HG03342 (cell line): ENCODE results near the gene TMEM240.
"Not testable (repeated sequence)": the region's sequence is repeated elsewhere in the genome, so short reads cannot be mapped to it uniquely, and the experiment has no call there.

Experiments used
- ATAC-seq: cut with Tn5 transposase; IDR thresholded peaks from one replicate; pipeline ENCODE4 v1.9.1; 2021; ENCODE audit warnings: mild to moderate bottlenecking, moderate library complexity; ENCODE audit not compliant: unreplicated experiment

The TMEM240 gene

DNA sequence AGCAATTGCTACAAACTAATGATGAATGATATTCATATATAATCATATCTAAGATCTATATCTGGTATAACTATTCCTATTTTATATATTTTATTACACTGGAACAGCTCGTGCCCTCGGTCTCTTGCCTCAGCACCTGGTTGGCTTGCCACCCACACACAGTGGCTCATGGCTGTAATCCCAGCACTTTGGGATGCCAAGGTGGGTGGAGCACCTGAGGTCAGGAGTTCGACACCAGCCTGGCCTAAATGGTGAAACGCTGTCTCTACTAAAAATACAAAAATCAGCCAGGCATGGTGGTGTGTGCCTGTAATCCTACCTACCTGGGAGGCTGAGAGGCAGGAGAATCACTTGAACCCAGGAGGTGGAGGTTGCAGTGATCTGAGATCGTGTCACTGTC lies 34.6 kb downstream of the TMEM240 start:
- not testable (repeated sequence) for ATAC-seq

DNA sequence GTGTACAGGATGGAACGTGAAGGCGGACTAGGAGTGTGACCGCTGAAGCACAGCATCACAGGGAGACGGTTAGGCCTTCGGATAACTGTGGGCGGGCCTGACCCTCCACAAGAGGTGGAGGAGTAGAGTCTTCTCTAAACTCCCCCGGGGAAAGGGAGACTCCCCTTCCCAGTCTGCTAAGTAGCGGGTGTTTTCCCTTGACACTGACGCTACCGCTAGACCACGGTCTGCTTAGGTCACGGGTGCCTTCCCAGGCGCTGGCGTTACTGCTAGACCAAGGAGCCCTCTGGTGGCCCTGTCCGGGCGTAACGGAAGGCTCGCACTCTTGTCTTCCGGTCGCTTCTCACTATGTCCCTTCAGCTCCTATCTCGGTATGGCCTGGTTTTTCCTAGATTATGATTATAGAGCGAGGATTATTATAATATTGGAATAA lies 35.0 kb downstream of the TMEM240 start:
- ATAC-seq = peak; percentile 46

DNA sequence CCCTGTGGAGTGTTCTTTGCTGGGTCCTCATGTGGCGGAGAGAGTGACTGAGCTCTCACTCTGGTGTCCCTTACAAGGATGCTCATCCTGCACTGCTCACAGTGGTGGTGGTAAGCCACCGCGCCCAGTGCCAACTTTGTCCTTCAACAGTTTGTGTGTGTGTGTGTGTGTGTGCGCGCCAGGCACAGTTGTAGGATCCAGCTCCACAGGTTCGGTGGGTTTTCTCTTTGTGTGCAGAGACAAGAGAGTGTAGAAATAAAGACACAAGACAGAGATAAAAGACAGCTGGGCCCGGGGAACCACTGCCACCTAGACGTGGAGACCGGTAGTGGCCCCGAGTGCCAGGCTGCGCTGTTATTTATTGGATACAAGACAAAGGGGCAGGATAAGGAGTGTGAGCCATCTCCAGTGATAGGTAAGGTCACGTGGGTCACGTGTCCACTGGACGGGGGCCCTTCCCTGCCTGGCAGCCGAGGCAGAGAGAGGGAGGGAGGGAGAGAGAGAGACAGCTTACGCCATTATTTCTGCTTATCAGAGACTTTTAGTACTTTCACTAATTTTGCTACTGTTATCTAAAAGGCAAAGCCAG lies 35.6 kb downstream of the TMEM240 start:
- not testable (repeated sequence) for ATAC-seq

DNA sequence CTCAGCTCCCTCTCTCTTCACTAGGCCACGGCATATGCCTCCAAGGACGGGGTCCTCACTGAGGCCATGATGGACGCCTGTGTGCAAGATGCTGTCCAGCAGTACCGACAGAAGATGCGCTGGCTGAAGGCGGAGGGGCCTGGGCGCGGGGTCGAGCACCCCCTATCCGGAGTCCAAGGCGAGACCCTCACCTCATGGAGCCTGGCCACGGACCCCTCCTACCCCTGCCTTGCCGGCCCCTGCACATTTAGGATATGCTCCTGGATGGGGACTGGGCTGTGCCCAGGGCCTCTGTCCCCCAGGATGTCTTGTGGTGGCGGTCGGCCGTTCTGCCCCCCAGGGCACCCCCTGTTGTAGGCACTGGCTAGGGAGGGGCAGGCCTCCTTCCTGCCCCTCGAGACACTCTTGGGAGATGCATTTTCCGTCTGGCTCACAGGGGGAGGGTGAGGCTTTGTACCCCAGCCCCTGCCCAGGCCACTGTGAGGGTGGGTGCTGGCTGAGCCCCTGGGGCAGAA lies 44.9 kb downstream of the TMEM240 start:
- ATAC-seq = not testable (repeated sequence)

DNA sequence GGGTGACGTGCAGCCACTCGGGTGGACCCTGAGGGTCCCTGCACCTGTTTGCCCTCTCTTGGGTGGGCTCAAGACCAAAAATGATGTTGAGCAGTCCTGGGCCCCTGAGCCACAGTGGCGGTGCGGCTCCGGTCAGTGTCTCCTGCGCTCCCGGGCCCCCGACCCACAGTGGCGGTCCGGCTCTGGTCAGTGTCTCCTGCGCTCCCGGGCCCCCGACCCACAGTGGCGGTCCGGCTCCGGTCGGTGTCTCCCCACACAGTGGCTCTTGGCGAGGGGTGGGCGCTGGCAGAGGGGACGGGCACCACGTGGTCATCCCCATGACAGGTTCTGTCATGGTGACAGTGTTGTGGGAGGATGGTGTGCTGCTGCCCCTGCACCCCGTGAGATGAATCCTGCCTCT lies 46.1 kb downstream of the TMEM240 start:
- ATAC-seq = not testable (repeated sequence)

DNA sequence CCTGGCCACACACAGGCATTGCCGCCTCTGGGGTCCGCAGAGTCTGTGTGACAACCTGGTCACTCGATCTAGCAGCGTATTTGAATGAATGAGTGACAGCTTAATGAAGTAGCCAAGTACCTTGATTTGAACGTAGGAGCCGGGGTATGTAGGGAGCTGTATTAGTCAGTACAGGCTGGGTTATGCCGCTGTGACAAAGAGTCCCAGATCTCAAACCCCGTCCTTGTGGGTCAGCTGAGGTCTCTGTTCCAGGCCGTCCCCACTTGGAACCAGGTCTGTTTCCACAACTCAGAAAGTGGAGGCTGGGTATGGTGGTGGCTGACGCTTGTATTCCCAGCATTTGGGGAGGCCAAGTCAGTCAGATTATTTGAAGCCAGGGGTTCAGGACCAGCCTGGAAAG lies 48.8 kb downstream of the TMEM240 start:
- no peak for ATAC-seq

DNA sequence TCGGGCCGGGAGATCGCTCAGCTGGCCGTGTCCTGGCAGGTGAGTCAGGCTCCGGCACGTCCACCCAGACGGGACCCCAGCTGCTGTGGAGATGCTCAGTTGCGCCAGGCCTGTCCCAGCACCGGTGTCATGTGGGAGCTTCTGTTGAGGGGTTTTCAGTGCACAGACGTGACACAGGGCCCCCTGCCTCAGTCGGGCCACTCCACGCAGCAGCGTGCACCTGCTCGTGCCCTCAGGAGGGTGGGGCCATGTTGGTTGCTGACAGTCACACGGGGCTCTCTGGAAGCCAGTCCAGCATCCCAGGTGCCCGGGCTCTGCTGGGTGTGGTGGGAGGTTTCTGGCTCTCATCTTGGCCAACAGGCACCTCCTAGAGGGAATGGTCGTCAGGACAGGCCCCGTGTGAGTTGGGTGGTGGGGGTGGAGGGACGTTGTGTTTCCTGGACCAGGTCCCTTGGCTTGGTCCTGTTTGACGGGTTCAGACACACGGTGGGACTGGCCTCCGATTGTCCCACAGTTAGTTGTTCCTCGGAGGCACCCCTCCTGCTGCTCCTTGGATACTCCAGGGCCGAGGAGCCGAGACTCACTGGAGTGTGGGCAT lies 49.7 kb downstream of the TMEM240 start:
- no peak for ATAC-seq

DNA sequence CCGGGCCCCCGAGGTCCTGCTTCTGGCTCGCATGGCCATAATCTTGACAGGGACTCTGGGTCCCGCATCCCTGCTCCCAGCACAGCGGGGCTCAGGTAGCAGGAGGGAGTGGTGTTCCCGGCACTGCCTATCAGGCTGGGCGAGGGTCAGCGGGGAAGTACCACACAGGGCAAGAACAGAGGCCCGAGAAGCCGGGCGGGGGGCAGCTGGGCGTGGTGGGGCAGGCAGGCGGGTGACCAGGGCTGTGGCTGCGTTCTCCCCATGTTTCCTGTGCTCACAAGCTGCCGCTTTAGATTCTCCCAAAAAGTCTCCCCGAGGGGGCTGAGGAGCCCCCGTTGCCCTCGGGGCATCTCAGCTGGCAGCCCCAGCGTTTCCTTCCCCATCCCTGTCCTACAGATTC lies 50.6 kb downstream of the TMEM240 start:
- ATAC-seq = no peak

DNA sequence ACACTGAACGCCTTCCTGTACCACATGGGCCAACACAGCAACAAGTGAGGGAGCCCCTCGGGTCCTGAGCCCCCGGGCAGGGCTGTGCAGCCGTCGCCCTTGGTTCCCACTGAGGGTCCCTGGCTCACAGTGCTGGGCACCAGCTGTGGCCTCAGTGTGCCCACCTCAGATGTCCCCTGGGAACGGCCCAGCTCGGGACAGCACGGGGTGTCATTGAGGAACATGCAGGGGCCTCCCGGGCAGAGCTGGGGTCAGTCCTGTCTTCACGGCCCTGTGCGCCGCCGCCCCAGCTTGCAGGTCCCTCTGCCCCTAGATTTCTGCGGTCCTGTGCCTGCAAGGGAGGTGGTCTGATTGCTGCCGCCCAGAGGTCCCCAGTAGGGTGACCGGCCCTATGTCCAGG lies 51.2 kb downstream of the TMEM240 start:
- ATAC-seq = no peak

DNA sequence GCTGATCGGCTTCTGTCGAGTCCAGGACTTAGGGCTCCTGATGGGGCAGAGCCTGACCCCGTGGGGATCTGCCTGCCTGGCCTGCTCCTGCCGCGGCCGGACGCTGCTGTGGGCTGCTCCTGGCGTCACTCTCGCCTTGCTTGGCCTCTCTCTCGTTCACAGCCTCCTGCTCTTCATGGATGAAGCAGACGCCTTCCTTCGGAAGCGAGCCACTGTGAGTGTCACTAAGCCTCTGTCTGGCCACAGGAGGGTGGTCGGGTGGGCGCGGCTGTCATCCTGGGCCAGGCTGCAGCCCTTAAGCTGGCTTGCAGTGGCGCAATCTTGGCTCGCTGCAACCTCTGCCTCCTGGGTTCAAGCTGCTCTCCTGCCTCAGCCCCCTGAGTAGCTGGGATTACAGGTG lies 52.7 kb downstream of the TMEM240 start:
- no peak for ATAC-seq

DNA sequence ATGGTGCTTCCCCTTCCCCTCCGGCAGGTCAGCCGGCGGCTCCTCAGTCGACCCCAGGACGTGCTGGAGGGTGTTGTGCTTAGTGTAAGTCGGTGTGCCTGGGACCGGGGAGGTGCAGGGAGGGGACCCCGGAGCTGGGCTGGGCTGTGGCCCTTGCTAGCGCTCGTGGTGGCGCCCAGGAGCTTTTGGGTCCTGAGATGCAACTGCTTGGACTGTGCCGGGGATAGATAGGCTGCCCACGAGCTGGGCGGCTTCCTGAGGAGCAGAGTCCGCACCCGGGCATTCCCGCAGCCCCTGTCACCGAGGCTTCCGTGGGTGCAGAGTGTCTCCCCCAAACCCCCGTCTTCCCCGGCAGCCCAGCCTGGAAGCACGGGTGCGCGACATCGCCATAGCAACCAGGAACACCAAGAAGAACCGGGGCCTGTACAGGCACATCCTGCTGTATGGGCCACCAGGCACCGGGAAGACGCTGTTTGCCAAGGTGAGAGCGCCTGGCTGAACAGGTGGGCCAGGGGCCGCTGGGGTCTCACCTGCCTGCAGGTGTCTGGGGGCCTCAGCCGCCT lies 54.6 kb downstream of the TMEM240 start:
- not testable (repeated sequence) for ATAC-seq

DNA sequence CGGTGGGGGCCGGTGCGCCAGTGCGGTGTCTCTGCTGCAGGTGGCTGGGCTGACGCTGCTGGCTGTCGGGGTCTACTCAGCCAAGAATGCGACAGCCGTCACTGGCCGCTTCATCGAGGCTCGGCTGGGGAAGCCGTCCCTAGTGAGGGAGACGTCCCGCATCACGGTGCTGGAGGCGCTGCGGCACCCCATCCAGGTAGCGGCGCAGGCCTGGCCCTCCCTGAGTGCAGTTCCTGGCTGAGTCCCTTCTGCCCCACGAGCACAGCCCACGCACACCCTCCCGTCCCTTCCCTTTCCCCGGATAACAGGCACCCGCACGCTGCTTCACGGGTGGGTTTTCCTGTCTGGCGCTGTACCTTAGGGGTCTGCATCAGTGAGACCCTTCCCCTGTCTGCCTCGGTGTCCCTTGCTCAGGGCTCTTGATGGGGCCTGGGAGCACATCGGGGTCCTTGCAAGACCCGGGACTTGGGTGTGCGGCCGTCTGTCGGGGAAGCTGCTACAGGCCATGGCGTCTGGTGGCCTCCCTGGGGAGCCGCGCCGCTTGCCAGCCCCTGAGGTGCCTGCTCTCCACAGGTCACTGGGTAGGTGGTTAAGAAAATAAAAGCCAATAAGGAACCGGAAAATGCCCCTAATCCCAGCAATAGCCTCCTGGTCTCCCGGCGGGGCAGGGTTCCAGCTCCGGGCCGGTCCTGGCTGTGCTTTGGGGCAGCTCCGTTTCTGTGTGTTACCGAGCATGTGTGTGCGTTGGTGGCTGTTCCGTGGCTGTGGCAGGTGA lies 55.3 kb downstream of the TMEM240 start:
- ATAC-seq = not testable (repeated sequence)
